ENCODE results near the gene NOL4L.
A peak's percentile ranks its signal among the peaks of the same experiment; 100 is the strongest.

The NOL4L gene

DNA sequence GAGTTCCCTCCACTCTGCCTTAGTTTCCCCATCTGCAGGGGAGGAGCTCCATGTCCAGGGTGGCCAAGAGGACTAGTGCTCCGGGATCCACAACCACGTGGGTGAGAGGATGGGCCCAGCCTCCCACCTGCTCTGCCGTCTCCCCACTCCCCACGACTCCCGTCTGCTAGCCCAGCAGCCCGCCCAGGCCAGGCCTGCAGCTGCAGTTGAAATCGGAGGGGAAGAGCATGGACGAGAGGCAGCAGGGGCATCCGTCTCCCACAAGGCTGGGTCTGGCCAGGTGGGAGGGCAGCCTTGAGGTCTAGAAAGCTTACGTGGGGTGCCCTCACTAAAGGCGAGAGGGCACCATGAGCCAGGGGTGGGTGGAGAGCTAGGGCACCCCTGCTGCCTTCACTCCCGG is 8.6 kb downstream of the NOL4L start:
- no peak for DNase-seq (ENCODE audit: low spot score)

DNA sequence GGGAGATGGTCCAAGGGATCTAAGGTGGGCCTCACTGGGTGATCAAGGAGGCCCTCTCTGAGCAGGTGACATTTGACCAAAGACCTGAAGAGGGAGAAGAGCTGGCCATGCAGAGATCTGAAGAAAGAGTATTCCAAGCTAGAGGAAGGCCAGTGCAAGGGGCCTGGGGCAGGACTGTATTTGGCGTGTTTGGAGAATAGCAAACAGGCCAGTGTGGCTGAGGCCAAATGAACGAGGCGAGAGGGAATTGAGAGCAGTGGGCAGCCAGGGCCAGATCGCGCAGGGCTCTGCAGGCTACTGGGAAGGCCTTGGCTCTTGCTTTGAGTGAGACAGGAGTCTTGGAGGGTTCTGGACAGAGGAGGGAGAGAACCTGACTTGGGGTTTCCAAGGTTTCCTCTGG is 9.3 kb downstream of the NOL4L start:
- no peak for DNase-seq (ENCODE audit: low spot score)

DNA sequence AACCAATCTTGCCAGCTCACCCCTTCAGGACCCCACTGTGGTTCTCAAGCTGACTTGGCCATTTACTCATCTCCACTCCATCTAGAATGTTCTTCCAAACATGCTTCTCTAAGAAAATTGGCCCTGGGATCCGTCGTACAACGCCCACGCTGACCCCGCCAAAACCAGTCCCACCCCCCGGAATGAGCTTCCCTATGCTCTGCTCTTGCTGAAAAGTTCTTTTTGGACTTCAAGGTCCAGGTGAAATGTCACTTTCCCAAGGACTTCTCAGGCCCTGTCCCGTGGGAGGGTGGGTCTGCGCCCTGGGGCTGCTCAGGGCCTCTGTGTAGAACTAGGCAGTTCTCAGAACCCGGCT is 9.9 kb downstream of the NOL4L start:
- no peak for DNase-seq (ENCODE audit: low spot score)

DNA sequence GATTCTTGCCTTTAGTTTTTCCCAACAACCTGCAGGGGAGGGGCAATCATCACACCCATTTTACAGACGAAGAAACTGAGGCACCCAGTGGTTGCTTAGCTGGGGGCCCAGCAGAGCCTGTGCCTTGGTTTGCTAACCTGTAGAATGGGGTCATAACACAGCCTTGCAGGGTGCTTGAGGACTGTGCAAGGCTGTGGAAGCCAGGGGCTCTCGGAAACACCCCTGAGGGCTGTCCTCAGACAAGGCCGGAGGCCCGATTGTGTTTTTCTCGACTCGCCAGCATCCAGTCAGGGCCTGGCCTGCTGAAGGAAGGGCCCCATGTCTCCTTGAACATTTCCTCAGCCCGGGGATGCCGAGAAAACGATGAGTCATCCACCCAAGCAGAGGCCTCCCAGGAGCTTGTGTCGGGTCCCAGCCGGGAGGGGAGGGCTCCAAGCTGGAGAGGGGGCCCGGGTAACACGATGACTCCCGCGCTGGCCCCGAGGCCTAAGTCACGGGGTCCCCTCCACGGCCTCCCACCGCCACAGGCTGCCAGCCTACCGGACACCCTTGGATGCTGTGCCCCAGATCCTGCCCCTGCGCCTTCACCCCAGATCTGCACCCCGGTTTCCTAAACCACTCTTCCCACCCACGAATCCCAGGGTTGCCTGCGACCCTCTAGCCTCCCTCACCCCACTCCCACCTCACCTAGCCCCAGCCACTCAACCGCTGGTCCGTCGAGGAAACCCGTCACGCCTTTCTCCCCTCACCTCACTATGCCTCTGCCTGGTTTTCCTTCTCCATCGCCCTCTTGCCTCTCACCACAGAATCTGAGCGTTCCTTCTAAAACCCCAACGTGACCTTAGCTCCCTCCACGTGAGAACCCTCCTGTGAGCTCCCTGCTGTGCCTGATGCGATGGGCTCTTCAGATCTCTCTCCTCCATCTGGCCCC is 10.6 kb downstream of the NOL4L start:
- DNase-seq (ENCODE audit: low spot score), result peak; percentile 55

DNA sequence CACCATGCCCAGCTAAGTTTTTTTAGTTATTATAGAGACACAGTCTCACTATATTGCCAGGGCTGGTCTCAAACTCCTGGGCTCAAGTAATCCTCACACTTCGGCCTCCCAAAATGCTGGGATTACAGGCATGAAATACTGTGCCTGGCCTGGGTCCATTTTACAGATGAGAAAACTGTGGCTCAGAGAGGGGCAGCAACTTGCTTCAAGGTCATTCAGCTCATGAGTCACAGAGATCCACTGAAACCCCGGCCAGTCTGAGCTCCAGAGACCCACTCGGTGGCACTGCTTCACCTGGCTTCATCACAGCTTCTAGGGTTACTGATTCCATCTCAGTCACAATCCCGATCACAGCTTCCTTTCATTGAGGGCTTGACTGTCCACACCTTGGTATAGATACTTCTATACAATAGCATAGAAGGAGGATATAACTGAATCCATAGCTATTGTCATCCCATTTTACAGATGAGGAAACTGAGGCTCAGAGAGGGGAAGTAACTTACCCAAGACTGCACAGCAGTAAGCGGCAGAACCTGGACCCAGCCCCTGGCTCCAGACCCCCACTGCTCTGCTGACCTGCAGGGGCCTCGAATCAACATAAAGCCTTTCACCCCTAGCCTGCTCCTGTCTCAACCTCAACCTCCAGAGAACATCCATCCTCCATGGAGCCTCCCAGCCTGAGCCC is 11.8 kb downstream of the NOL4L start:
- DNase-seq (ENCODE audit: low spot score), result no peak

DNA sequence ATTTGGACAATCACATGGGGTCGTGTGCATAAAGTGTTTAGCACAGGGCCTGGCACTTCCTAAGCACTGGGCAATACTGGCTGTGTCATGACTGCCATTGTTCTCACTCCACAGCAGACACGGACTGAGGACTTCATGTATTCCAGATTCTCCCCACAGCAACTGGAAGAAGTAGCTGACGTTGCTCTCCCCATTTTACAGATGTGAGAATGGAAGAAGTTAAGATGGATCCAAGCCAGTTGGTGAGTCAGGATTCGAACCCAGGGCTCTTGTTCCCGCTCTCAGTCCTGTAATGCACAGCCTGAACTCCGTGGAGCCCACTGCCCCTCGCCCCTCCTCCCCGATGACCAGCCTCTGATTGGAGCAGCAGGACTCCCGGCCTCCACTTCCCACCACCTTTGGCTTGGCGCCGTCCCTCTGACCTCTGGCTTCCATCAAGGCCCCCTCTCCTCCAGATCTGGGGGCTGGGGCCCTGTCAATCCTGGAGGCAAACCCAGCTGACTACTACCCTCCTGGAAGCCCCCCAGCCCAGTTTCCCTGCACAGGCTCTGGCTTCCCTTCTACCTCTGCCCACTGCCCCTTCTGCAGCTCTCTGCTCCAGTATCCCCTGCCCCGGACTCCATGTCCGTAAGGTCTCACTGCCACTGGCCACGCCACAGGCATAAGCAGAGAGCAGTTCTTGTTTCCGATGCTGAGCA is 12.7 kb downstream of the NOL4L start:
- DNase-seq (ENCODE audit: low spot score), result no peak

DNA sequence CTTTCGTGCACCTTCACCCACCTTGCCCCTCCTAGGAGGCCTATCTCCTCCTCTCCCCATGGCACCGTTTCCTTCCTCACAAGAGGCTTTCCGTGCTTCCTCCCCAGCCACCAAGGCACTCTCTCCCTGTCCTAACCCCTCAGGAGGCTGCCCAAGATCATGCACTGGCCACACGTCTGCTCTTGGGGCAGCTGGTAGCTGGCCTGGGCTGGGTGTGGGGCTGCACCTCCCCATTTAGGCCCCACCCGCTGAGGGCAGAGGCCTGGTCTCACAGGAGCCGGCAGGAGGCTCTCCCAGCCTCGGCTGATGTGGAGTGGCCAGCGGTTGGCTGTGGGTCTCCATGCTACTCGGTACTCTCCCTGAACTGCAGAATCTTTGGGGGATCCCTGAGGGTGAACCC is 13.6 kb downstream of the NOL4L start:
- no peak for DNase-seq (ENCODE audit: low spot score)

DNA sequence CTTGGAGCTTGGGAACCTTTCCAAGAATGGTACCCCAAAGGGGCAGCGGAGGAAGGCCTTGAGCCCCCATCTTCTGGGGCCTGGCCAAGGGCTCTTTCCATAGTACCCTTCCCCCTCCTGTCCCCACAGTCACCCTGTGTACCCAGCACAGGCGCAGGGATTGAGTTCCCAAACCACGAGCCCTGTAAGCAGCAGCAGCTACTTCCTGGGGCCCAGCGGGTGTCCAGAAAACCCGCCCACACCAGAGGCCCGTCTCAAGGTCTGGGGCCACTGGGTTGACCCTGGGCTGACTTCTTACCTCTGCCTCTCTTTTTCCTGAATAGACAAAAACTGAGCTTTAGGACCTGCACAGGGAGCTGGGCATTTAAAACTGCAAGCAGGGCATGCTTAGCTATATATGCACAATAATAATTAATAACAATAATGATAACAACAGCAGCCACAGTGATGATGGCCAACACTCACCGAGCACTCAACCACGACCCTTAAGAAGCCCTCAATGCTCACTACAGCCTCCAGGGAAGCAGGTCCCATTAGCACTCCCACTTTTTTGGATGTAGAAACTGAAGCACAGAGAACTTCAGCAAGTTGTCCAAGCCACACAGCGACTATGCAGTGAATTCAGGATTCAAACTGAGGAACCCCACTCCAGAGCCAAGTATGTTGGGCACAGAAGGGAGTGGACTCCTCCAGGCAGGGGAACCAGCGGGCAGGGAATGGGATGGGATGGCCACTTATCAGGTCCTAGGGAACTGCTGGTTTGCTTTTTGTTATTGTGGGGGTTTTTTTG is 14.5 kb downstream of the NOL4L start:
- DNase-seq (ENCODE audit: low spot score), result no peak

DNA sequence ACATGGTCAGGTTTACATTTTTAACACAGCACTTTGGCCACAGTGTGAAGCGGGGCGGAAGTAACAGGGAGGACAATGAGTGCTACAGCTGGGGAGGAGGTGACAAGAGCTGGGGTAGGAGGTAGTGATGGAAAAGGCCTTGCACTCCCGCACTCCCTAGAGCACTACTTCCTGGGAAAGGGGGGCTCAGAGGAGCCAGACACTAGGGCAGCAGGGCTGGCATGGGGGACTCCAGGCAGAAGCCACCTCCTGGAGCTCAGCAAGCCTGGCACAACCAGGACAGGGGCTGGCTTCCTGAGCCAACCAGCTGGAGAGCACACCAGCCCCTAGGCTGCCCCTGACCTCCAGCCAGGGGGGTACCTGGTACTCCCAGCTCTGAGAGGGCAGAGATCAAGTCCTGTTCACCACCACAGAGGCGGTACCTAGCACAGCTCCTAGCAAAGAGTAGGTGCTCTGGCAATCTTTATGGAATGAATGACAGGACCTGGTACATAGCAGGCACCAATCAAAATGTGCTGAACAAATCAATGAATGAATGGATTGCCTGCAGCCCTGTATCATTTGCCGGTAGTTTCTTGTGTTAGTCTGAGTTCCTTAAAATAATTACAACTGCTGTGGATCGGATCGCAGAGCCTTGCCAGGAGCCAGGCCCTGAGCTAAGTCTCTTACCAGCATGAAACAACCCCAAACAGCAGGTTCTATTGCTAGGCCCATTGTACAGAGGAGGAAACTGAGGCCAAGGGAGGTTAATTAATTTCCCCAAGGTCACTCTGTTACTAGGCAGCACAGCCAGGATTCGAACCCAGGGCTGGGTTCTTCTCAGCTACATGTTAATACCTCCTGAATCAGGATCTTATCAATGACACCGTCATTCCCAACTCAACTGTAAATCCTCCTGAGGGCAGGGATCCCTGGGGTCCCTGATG is 15.5 kb downstream of the NOL4L start:
- DNase-seq (ENCODE audit: low spot score), result no peak

DNA sequence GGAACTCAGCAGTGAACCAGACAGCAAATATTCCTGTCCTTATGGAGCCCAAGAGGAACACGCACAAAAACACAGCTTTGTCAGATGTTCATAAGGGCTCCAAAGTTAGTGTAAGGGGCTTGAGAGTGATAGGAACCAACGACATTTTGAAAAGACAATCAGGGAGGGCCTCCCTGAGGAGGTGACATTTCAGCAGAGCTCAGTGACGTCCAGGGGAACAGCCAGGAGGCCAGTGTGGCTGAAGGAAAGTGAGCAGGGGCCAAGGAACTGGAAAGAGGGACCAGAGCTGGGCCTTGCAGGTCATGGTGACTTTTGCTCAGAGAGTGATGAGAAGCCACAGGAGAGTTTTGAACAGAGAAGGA is 16.1 kb downstream of the NOL4L start:
- no peak for DNase-seq (ENCODE audit: low spot score)

DNA sequence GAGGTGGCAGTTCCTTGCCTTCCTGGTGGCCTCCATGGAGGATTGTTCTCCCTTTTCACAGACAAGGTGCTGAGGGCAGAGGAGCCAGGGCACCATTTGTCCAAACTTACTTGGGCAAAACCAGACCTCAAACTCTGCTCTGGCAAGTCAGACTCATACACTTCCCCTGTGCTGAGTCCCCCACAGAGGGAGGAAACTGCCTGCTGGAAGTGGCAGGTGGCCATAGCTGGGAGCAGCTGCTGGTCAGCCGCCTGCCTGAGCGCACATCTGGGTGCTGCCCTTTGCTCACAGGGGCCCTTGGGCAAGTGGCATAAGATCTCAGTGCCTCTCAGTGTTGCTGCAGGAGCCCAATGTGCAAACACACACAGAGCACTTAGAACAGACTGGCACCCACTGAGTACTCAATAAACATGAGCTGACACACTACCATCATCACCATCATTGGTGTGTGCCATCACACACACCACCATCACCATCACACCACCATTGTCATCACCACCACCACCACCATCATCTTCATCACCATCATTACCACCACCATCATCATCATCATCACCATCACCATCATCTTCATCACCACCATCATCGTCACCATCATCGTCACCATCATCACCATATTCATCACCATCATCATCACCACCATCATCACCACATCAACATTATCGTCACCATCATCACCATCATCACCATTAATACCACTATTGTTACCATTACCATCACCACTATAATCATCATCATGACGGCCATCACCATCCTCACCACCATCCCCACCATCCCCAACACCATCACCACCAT is 17.6 kb downstream of the NOL4L start:
- DNase-seq (ENCODE audit: low spot score), result no peak

DNA sequence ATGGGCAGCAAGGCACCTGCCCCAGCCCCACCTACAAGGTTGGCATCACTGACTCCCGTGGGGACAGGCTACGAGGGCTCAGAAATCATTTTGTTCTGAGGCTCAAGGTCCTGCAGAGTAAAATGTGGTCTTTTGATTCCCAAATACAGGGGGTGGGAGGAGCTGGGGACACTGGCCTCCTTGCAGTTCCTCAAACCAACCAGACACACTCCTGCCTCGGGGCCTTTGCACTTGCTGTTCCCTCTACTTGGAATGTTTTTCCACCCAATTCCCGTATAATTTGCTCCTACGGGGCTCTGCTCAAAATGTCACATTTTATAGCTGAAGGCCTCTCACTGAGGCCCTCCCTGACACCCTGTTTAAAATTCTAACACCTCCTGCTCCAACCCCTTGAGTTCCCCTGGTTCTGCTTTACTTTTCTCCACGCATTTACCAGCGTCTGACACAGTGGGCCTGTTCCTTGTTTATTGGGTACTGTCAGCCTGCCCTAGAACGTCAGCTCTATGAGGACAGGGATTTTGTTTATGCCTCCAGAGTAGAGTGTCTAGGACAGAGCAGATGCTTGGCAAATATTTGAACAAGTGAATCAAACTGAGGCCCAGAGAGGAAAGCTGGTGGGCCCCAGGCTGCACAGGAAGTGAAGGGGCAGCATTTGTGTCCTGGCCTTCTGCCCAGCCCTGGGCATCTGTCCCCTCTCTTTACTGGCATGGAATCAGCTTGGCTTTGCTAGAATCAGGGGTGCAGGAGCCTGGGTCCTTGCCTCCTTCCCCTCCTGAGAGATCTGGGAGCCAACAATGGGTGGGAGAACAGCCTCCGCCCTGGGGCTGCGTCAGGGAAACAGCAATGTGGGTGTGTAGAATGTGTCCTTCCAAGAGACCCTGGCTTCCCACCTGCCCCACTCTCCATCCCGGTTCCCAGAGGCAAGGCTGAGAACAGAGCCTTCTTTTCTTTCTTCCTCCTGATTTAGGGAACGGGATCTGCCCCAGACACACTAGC is 18.5 kb downstream of the NOL4L start:
- no peak for DNase-seq (ENCODE audit: low spot score)

DNA sequence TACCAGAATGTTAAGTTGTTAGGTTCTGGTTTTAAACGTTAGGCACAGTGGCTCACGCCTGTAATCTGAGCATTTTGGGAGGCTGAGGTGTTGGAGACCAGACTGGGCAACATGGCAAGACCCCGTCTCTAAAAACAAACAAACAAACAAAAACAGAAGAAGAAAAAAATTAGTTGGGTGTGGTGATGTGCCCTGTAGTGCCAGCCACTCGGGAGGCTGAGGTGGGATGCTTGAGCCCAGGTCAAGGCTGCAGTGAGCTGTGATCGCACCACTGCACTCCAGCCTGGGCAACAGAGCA is 19.4 kb downstream of the NOL4L start:
- DNase-seq (ENCODE audit: low spot score), result no peak

DNA sequence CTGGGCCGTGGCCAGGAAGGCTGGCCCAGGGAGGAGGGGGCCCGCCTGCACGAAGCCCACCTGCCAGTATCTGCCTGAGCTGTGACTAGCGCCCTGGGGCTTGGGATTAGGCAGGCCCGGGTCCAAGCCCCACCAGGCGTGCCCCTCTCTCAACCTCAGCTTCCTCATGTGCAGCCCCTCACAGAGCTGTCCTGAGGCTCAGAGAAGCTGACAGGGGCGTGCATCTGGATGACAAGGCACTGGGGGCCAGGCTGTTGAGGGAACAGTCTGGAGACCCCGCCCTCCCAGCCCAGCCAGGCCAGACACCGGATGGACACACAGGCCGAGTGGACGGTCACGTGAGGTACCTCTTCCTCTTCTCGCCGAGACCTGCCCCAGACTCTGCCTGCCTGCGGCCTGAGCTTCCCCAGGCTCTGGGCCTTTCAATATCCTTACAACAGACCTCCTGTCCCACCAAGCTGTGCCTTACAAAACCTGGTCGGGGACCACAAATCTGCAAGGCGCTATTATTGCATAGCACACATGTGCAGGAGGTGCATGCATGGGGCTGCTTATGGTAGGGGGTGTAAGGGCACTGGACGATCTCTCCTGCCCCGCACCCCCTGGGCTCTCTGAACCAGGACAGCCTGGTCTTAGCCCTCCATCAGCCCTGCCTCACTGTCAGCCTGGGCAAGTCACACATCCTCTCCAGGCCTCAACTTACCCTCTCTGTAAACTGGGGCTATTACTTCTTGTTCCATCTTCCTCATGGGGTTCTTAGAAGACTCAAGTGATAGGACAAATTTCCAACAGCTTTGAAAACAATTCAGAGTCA is 20.0 kb downstream of the NOL4L start:
- no peak for DNase-seq (ENCODE audit: low spot score)

DNA sequence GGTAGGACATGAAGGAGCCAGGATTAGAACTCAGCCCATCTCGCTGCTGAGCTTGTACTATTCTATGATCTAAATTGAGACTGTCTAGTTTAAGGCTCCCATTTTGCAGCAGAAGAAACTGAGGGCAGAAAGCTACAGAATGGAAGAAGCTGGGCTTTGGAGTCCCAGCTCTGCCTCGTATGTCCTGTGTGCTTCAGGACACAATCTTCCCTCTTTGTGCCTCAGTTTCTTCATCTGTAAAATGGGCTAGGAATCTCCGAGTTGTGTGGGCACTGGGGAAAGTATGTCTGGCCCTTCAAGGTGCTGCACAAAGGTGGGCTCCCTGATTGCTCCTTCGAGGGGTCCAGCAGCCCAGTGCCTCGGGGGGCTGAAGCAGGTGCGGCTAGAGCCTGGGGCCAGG is 20.7 kb downstream of the NOL4L start:
- DNase-seq (ENCODE audit: low spot score), result no peak

DNA sequence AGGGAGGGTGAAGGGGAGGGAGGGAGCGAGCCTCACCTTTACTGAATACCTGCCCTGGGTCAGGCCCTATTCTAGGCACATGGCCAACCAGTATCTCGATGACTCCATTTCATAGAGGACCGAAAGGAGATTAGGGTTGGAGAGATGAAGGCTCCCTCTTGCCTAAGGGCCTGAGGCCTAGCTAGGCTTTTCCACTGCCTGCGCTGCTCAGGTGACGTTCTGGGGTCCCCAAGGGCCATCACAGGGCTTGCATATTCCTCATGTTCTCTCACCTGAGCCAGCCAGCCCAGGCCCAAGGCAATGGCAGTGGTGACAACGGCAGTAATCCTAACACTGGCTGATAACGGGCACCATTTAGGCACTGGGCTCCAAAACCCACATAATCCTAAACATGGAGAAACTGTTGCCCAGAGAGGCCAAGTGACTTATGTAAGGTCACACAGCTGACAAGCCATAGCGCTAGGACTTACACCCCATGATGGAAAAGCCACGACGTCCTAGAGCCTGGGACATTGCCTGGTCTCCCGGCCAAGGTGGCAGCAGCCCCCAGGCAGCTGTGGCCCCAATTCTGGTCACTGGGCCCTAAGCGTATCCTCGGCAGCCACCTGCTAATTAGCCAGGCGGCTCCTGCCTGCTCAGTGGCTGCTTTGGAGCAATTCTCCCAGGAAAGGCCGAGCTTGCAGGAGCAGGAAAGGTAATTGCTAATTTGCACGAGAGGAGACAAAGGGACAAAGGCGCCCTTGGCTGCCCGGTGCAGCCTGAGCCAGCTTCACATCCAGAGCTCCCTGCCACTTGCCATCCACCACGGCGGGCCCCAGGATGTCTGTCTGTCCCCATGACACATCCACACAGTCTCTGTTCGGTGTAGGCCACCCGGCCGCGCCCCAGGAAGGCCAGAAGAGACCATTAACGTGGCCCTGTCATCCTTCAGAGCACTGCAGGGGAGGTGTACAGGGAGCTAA is 21.5 kb downstream of the NOL4L start:
- no peak for DNase-seq (ENCODE audit: low spot score)

DNA sequence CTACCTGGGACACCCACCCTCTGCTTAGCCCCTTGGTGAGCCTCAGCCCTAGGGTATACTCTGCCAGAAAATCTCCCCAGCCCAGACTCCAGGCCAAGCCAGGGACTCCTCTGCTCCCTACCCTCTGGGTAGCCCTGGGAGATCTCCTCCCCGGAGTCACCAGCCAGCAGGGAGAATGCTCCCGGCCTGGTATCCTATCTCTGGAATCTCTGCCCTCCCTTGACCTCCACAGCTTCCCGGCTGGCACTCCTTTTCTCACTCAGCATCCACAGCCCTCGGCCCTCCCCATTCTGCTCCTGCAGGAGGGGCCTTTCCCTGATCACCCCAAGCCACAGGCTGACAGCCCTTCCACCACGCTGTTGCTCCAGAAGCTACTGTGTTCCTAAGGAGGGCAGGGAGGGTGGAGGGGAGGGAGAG is 22.6 kb downstream of the NOL4L start:
- DNase-seq (ENCODE audit: low spot score), result no peak

Data from RKO (cell line).